GM12891 (cell line): ENCODE measurements around the gene EYS.
"Not testable (repeated sequence)": the region's sequence is repeated elsewhere in the genome, so short reads cannot be mapped to it uniquely, and the experiment has no call there.

Experiments used
- DNase-seq: peaks from one replicate; pipeline ENCODE4 v3.0.0; 2011; ENCODE audit warnings: low spot score; ENCODE audit not compliant: insufficient read length
- FAIRE-seq: peaks from 2 replicates; lab custom pipeline; 2011; peaks lifted over from hg19 to GRCh38; lab: Jason Lieb, UNC
- PAX5 ChIP-seq: IDR thresholded peaks from 2 replicates; pipeline ENCODE4 v1.6.1; 2011; ENCODE audit warnings: low read length, moderate library complexity, mild to moderate bottlenecking; ENCODE audit not compliant: insufficient read depth, severe bottlenecking
- POLR2A ChIP-seq: IDR thresholded peaks from 2 replicates; pipeline ENCODE4 v1.6.1; 2011; ENCODE audit warnings: low read depth, low read length, control low read depth
- POLR2AphosphoS5 ChIP-seq: IDR thresholded peaks from 2 replicates; pipeline ENCODE4 v1.6.1; 2011; ENCODE audit warnings: low read depth, low read length, control low read depth
- POU2F2 ChIP-seq: IDR thresholded peaks from 2 replicates; pipeline ENCODE4 v1.6.1; 2011; ENCODE audit warnings: low read depth, mild to moderate bottlenecking, control low read depth, low read length, moderate library complexity
- SPI1 ChIP-seq: IDR thresholded peaks from 2 replicates; pipeline ENCODE4 v1.6.1; 2011; ENCODE audit warnings: low read depth, low read length, control low read depth
- TAF1 ChIP-seq: IDR thresholded peaks from 2 replicates; pipeline ENCODE4 v1.6.1; 2011; ENCODE audit warnings: low read depth, low read length, control low read depth

The EYS gene

DNA sequence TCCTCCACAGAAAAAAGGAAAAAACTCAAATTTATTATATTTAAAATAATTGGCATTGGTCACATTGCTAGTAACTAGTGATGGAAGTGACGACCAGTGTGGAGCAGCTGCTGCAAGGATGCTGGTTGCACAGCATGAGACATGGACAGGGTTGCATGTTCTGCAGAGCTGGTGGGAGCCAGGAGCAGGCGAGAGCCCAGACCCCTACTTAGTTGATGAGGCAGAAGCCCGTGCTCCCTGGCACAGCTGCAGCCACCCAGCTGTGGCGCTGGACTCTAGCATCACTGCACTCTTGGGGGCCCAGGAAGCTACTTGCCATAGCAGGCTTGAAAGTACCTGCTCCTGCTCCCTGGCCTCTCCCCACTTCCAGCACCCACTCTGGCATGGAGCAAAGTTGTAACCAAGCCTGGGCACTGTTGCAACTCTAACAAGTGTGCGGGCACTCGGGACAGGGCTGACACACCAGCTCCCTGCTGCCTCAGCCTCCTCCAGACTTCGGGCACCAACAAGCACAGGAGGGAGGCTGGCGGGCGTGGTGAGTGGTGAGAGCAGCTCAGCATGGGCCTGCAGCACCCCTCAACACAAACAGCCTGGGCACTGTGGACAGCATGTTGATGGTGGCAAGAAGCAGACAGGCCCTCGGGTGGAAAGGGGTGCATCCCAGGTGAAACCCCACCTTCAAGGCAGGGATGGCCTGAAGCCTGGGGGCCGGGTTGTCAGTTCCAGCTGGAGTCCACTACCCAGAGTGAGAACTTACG, 69.6 kb downstream of the EYS start:
- DNase-seq (no peak), FAIRE-seq (no peak)
- no peak for TF ChIP-seq POLR2A
- no peak for TF ChIP-seq POLR2AphosphoS5
- TF ChIP-seq POU2F2, result no peak
- no peak for TF ChIP-seq PAX5
- TF ChIP-seq SPI1, result no peak
- TF ChIP-seq TAF1, result no peak

DNA sequence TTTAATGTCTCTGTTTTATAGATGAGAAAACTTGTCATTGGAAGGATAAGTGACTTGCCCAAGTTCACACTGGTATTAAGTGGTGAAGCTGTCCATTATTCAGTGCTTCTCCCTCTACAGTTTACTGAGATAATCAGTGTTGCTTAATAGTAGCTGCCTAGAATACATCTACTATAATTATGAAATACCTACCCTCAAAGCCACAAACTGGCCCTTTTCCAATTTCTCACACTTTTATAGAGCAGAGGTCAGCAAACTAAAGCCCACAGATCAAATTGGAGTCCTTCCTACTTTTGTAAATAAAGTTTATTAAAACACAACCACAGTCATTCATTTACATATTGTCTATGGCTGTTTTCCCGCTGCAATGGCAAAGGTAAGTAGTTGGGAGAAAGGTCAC, 73.5 kb downstream of the EYS start:
- TF ChIP-seq POLR2AphosphoS5 (no peak), SPI1 (no peak), PAX5 (no peak), POU2F2 (no peak), TAF1 (no peak), POLR2A (no peak)
- DNase-seq (no peak), FAIRE-seq (no peak)

GRCh38 chr6:65631711-65632110, 75.3 kb downstream of the EYS start:
- FAIRE-seq, result no peak
- DNase-seq, result no peak
- TF ChIP-seq POLR2AphosphoS5, result no peak
- no peak for TF ChIP-seq POLR2A
- no peak for TF ChIP-seq TAF1
- no peak for TF ChIP-seq POU2F2
- TF ChIP-seq PAX5, result no peak
- no peak for TF ChIP-seq SPI1

- DNase-seq, FAIRE-seq: not testable (repeated sequence)
Measured at GRCh38 chr6:65627434-65627999, 79.5 kb downstream of the EYS start.

DNA sequence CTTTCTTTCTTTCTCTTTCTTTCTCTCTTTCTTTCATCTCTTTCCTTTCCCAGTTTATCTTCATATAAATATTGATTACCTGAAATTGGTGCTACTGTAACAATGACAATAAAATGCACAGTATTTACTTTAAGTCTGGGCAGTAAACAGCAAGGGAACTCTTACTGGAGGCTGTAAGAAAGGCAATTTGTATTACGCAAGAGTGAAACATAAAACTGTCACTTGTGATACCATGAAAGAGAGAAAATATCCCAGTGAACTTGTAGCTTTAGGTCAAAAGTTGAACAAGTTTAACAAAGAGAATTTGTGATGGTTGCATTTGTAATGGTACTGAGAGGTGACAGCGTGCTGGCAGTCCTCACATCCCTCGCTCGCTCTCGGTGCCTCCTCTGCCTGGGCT, 80.0 kb downstream of the EYS start:
- TF ChIP-seq TAF1, result no peak
- no peak for TF ChIP-seq SPI1
- no peak for TF ChIP-seq PAX5
- TF ChIP-seq POLR2AphosphoS5, result no peak
- no peak for TF ChIP-seq POLR2A
- no peak for TF ChIP-seq POU2F2
- FAIRE-seq, result no peak
- DNase-seq, result no peak

- TF ChIP-seq POLR2AphosphoS5 (no peak), PAX5 (no peak), POU2F2 (no peak), SPI1 (no peak), TAF1 (no peak), POLR2A (no peak)
- no peak for FAIRE-seq
Measured at GRCh38 chr6:65623566-65623965, 83.5 kb downstream of the EYS start.

GRCh38 chr6:65610746-65611145, 96.3 kb downstream of the EYS start:
- FAIRE-seq (no peak), DNase-seq (no peak)
- TF ChIP-seq TAF1 (no peak), SPI1 (no peak), POLR2A (no peak), PAX5 (no peak), POLR2AphosphoS5 (no peak), POU2F2 (no peak)

More at GRCh38 chr6:65623566-65623965, 83.5 kb downstream of the EYS start:
- DNase-seq, result no peak

DNA sequence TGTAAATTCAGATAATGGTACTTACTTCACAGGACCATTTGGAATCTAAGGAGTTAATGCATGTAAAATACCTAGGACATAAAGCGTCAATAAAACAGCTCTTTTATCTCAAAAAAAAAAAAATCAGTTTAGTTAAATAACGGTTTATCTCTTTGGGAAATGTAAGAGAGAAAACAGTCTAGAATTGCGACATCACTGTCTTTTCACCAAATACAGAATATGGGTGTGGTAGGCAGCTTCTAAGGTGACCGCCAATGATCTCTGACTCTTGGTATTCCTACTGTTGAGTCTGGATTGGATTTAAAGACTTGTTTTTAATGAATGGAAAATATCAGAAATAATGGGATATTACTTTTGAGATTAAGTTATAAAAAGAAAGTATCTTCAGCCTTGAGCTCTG, 111.5 kb downstream of the EYS start:
- no peak for TF ChIP-seq TAF1
- no peak for TF ChIP-seq POLR2AphosphoS5
- no peak for TF ChIP-seq POLR2A
- TF ChIP-seq POU2F2, result no peak
- TF ChIP-seq PAX5, result no peak
- FAIRE-seq (no peak), DNase-seq (no peak)

DNA sequence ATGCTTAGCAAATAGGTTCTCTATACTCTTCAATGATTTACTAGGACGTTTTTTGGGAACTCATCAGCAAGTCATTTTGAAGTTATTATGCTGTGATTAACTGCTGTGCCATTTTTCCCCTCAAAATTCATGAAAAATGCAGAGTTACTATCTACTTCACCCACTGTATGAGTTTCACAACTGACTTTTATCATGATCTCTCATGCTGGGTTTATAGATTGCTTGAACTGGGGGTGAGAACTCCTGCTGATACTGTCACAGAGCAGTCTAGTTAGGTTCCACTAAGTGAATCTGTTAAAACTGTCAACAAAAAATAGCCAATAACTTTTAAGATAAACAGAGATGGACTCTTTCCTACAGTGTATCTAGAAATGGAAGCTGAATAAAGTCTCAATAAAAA, 136.7 kb downstream of the EYS start:
- no peak for DNase-seq
- TF ChIP-seq SPI1 (no peak), POU2F2 (no peak), TAF1 (no peak), POLR2AphosphoS5 (no peak), POLR2A (no peak), PAX5 (no peak)
- no peak for FAIRE-seq

DNA sequence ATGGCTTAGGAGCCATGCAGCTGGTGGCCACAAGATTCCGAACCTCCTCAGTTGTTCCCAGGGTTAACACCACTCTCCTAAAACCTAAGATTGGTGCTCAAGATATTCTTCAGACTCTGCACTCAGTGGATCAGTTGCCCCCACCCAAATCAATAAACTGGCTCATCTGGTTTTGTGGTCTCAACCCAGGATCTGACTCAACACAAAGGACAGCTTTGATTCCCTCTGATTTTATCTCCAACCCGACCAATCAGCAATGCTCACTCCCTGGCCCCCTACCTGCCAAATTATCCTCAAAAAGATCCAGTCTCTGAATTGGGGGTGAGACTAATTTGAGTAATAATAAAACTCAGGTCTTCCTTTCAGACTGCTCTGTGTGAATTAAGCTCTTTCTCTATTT, 137.5 kb downstream of the EYS start:
- FAIRE-seq (no peak), DNase-seq (no peak)
- TF ChIP-seq POLR2AphosphoS5 (no peak), PAX5 (no peak), POLR2A (no peak), TAF1 (no peak), SPI1 (no peak)

GRCh38 chr6:65569056-65569455, 138.0 kb downstream of the EYS start:
- DNase-seq, FAIRE-seq: not testable (repeated sequence)
